ENCODE results near the gene SRM. TPM values are rescaled to one million over a fixed set of nuclear protein-coding genes. Genes with fewer than 3 reads are reported as not detected.

SRM gene
- polyA plus RNA-seq, 3 donors = 23.2 to 43.2 (median 37.6) TPM

DNA sequence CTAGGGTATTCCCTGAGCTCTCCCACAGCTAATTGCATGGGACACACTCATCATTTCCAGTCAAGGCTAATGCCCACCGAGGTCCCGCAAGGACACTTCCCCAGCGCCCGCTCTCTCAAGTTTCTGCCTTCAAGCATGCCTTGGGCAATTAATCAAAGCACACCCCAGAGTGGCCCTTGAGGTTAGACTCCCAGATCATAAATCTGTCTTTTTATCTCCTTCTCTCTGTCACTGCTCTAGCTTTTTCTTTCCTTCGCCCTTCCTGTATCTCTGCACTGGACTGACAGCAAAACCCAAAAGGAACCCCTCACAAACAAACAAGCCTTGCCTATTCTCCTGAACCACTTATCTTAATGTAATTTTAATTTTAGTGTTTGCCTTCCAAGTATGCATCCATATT lies 47.8 kb upstream of the SRM start:
- H3K27me3 Mint-ChIP-seq (ENCODE audit: low read depth in 3 of 3) = peaks cover 0 to 2% (median 0%) of the 10 kb centered on the region in 3 donors
- Histone ChIP-seq H3K36me3 (replicated peaks in 1 of 2; ENCODE audit: control insufficient read depth in 1 of 2, insufficient read depth in 2 of 2, low read length in 2 of 2) (peaks cover 52 to 73% of the 10 kb centered on the region in 2 donors), H3K9me3 (replicated peaks in 1 of 2; ENCODE audit: control insufficient read depth in 1 of 2, insufficient read depth in 1 of 2, low read length in 2 of 2) (no peaks in the 10 kb centered on the region)

DNA sequence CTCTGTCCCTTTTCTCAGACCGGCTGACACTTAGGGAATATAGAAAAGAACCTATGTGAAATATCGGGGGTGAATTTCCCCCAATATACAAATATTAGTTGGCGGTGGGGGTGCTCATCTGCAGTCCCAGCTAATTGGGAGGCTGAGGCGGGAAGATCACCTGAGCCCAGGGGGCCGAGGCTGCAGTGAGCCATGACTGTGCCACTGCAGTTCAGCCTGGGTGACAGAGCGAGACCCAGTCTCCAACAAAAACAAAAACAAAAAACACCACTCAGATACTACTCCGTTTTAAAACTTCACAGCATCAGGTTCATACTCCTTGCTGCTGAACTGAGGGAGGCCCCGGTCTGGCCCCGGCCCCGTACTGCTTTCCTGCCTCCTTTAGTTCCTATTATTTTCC lies 45.8 kb upstream of the SRM start:
- Histone ChIP-seq H3K9me3 (replicated peaks in 1 of 2; ENCODE audit: control insufficient read depth in 1 of 2, insufficient read depth in 1 of 2, low read length in 2 of 2) (no peaks in the 10 kb centered on the region), H4K20me1 (ENCODE audit: insufficient read depth, low read length) (no peaks in the 10 kb centered on the region), H3K9ac (ENCODE audit: insufficient read depth, low read length, poor library complexity, severe bottlenecking) (no peak overlapping the region), H3K4me3 (replicated peaks in 1 of 3; ENCODE audit: low read depth in 2 of 3, low read length in 3 of 3) (no peak overlapping the region), H3K4me2 (replicated peaks; ENCODE audit: extremely low read depth, low read length, poor library complexity, severe bottlenecking) (no peak overlapping the region), H2AFZ (ENCODE audit: insufficient read depth, low read depth, low read length, poor library complexity, severe bottlenecking) (no peak overlapping the region), H3K79me2 (ENCODE audit: insufficient read depth, low read length) (no peaks in the 10 kb centered on the region), H3K4me1 (ENCODE audit: control insufficient read depth in 1 of 2, insufficient read depth in 2 of 2, low read length in 2 of 2) (no peaks in the 10 kb centered on the region), H3K27ac (ENCODE audit: low read depth in 1 of 2, low read length in 2 of 2) (no peak overlapping the region), H3K36me3 (replicated peaks in 1 of 2; ENCODE audit: control insufficient read depth in 1 of 2, insufficient read depth in 2 of 2, low read length in 2 of 2) (peaks cover 40 to 53% of the 10 kb centered on the region in 2 donors), H3K27me3 (ENCODE audit: control insufficient read depth in 2 of 2, insufficient read depth in 2 of 2, low read length in 2 of 2) (no peaks in the 10 kb centered on the region)
- no peak for DNase-seq
- TF ChIP-seq, protein P1, sequence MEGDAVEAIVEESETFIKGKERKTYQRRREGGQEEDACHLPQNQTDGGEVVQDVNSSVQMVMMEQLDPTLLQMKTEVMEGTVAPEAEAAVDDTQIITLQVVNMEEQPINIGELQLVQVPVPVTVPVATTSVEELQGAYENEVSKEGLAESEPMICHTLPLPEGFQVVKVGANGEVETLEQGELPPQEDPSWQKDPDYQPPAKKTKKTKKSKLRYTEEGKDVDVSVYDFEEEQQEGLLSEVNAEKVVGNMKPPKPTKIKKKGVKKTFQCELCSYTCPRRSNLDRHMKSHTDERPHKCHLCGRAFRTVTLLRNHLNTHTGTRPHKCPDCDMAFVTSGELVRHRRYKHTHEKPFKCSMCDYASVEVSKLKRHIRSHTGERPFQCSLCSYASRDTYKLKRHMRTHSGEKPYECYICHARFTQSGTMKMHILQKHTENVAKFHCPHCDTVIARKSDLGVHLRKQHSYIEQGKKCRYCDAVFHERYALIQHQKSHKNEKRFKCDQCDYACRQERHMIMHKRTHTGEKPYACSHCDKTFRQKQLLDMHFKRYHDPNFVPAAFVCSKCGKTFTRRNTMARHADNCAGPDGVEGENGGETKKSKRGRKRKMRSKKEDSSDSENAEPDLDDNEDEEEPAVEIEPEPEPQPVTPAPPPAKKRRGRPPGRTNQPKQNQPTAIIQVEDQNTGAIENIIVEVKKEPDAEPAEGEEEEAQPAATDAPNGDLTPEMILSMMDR (IDR thresholded peaks at IDR 0.05) = no peak
- peaks cover 0 to 2% (median 0%) of the 10 kb centered on the region in 3 donors for H3K27me3 Mint-ChIP-seq (ENCODE audit: low read depth in 3 of 3)
- H3K9me3 Mint-ChIP-seq = peaks cover 0 to 1% (median 0%) of the 10 kb centered on the region in 7 donors
- peak overlapping the region in 1 of 7 donors; percentile 46 for H3K27ac Mint-ChIP-seq
- no peak overlapping the region for H3K4me3 Mint-ChIP-seq
- intact Hi-C loops (cut with micrococcal nuclease) = loop anchor here in 1 of 2 donors (10.0 kb wide), 1 partner anchor 149 kb away; no protein-coding TSS in a partner anchor
- H3K4me1 Mint-ChIP-seq = no peaks in the 10 kb centered on the region
- WGBS (ENCODE audit: insufficient coverage) = 90% methylated on average over 4 of the region's 10 CpGs
- peaks cover 45 to 55% of the 10 kb centered on the region in 2 donors for H3K36me3 Mint-ChIP-seq

More for the DNA sequence above, 47.8 kb upstream of the SRM start:
- H4K20me1 ChIP-seq (ENCODE audit: insufficient read depth, low read length) = no peaks in the 10 kb centered on the region
- peaks cover 64 to 75% of the 10 kb centered on the region in 2 donors for H3K36me3 Mint-ChIP-seq
- intact Hi-C loops (cut with micrococcal nuclease) = loop anchor here in 1 of 2 donors (10.0 kb wide), 1 partner anchor 147 kb away; no protein-coding TSS in a partner anchor
- no peaks in the 10 kb centered on the region for H3K4me1 Mint-ChIP-seq
- H3K27ac Mint-ChIP-seq = peak overlapping the region in 1 of 7 donors; percentile 39
- no peak for DNase-seq
- H3K4me3 Mint-ChIP-seq = no peak overlapping the region
- H3K4me2 ChIP-seq (replicated peaks; ENCODE audit: extremely low read depth, low read length, poor library complexity, severe bottlenecking) = no peak overlapping the region
- H2AFZ ChIP-seq (ENCODE audit: insufficient read depth, low read depth, low read length, poor library complexity, severe bottlenecking) = no peak overlapping the region
- 96% methylated on average over 4 of the region's 5 CpGs for WGBS (ENCODE audit: insufficient coverage)
- no peaks in the 10 kb centered on the region for H3K4me1 ChIP-seq (ENCODE audit: control insufficient read depth in 1 of 2, insufficient read depth in 2 of 2, low read length in 2 of 2)
- H3K79me2 ChIP-seq (ENCODE audit: insufficient read depth, low read length) = no peaks in the 10 kb centered on the region
- H3K9me3 Mint-ChIP-seq = peaks cover 0 to 1% (median 0%) of the 10 kb centered on the region in 7 donors
- H3K4me3 ChIP-seq (replicated peaks in 1 of 3; ENCODE audit: low read depth in 2 of 3, low read length in 3 of 3) = no peak overlapping the region
- H3K27me3 ChIP-seq (ENCODE audit: control insufficient read depth in 2 of 2, insufficient read depth in 2 of 2, low read length in 2 of 2) = no peaks in the 10 kb centered on the region
- TF ChIP-seq, protein P1 (IDR thresholded peaks at IDR 0.05) = no peak
- no peak overlapping the region for H3K27ac ChIP-seq (ENCODE audit: low read depth in 1 of 2, low read length in 2 of 2)
- H3K9ac ChIP-seq (ENCODE audit: insufficient read depth, low read length, poor library complexity, severe bottlenecking) = no peak overlapping the region

Measured in CD14-positive monocyte (primary cell).